ENCODE results near the gene ZBTB11.
"Not testable (repeated sequence)": the region's sequence is repeated elsewhere in the genome, so short reads cannot be mapped to it uniquely, and the experiment has no call there.

The ZBTB11 gene

GRCh38 chr3:101632586-101632985, 44.3 kb downstream of the ZBTB11 start:
- in situ Hi-C loops (cut with MboI; ENCODE audit: low pct_unique_long_range_greater_than_20kb, low sequenced_read_pairs, unreplicated experiment): no loop called here
- TF ChIP-seq CTCF (IDR thresholded peaks at IDR 0.05; ENCODE audit: extremely low read depth, insufficient read depth, missing control alignments): no peak
- no peak for DNase-seq (ENCODE audit: low spot score)

DNA sequence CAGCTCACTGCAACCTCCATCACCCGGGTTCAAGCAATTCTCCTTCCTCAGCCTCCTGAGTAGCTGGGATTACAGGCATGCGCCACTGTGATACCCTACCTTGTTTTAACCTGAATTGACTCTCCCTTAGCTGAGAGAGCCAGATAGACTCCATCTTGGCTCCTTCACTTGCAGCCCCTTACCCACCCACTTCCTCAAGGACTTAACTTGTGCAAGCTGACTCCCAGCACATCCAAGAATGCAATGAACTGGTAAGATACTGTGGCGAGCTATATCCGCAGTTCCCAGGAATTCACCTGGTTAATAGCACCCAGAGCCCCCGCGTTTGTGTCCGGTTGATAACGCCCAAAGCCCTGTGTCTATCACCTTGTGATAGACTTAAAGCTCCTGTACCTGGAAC, 45.0 kb downstream of the ZBTB11 start:
- DNase-seq (ENCODE audit: low spot score); in situ Hi-C loops (cut with MboI; ENCODE audit: low pct_unique_long_range_greater_than_20kb, low sequenced_read_pairs, unreplicated experiment): not testable (repeated sequence)

DNA sequence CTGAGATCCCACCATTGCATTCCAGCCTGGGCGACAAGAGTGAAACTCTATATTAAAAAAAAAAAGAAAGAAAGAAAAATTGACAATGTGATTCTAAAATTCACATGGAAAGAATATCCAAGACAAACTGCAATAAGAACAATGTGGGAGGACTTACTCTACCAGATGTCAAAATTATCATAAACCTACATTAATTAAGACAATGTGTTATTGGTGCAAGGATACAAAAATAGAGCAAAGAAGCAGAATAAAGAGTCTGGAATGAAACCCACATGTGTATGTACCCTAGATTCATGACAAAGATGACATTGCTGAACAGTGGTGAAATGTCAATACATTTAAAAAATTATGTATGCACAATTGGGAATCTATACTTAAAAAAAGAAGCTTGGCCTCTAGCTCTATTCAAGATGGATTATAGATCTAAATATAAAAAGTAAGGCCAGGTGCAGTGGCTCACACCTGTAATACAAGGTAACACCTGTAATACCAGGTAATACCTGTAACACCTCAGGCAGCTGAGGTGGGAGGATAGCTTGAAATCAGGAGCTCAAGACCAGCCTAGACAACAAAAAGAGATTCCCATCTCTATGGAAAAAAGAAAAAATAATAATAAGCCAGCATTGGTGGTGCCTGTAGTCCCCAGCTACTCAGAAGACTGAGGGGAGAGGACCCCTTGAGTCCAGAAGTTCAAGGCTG, 45.7 kb downstream of the ZBTB11 start:
- no peak for DNase-seq (ENCODE audit: low spot score)
- no peak for TF ChIP-seq CTCF (IDR thresholded peaks at IDR 0.05; ENCODE audit: extremely low read depth, insufficient read depth, missing control alignments)
- in situ Hi-C loops (cut with MboI; ENCODE audit: low pct_unique_long_range_greater_than_20kb, low sequenced_read_pairs, unreplicated experiment): no loop called here

DNA sequence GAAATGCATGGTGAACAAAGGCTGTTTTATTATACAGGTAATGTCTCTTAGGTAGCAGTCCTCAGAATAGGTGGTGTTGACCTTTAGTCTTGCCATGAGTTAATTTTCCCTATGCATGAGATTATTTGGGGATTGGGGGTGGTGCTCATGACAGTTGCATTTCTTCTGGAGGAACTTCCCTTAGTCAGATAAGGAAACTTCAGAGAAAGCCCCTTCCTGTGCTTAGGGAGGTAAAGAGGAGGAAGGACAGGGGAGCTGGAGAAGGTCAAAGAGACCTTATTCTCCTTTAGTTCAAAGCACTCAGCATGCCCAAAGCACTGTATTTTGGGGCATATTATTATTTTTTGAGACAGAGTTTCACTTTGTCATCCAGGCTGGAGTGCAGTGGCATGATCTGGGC, 47.7 kb downstream of the ZBTB11 start:
- in situ Hi-C loops (cut with MboI; ENCODE audit: low pct_unique_long_range_greater_than_20kb, low sequenced_read_pairs, unreplicated experiment): no loop called here
- no peak for TF ChIP-seq CTCF (IDR thresholded peaks at IDR 0.05; ENCODE audit: extremely low read depth, insufficient read depth, missing control alignments)
- no peak for DNase-seq (ENCODE audit: low spot score)

DNA sequence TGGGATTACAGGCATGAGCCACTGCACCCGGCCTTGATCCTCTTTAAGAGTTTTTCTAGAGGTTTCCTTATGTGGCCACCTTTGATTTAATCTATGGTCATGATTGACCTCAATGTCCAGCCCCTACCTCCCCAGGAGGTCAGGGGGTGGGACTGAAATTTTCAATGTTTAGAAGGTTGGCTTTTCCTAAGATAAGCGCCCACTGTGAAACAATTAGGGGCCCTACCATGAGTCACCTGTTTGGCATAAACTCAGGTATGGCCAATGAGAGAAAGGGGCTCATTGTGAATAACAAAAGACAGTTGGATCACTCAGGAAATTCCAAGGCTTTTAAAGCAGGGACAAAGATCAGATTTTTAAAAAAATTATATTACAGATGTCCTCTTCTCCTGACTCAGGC, 51.1 kb downstream of the ZBTB11 start:
- DNase-seq (ENCODE audit: low spot score): no peak
- in situ Hi-C loops (cut with MboI; ENCODE audit: low pct_unique_long_range_greater_than_20kb, low sequenced_read_pairs, unreplicated experiment): no loop called here
- no peak for TF ChIP-seq CTCF (IDR thresholded peaks at IDR 0.05; ENCODE audit: extremely low read depth, insufficient read depth, missing control alignments)

GRCh38 chr3:101624857-101625256, 52.1 kb downstream of the ZBTB11 start:
- DNase-seq (ENCODE audit: low spot score): no peak
- in situ Hi-C loops (cut with MboI; ENCODE audit: low pct_unique_long_range_greater_than_20kb, low sequenced_read_pairs, unreplicated experiment): no loop called here
- no peak for TF ChIP-seq CTCF (IDR thresholded peaks at IDR 0.05; ENCODE audit: extremely low read depth, insufficient read depth, missing control alignments)

GRCh38 chr3:101623656-101624055, 53.3 kb downstream of the ZBTB11 start:
- DNase-seq (ENCODE audit: low spot score): no peak
- TF ChIP-seq CTCF (IDR thresholded peaks at IDR 0.05; ENCODE audit: extremely low read depth, insufficient read depth, missing control alignments): no peak
- in situ Hi-C loops (cut with MboI; ENCODE audit: low pct_unique_long_range_greater_than_20kb, low sequenced_read_pairs, unreplicated experiment): no loop called here
